GM23338 (cell line): ENCODE results near the gene MAGI3. TPM values are rescaled to one million over a fixed set of nuclear protein-coding genes. Genes with fewer than 3 reads are reported as not detected.

ENCODE experiments used
- ATAC-seq: fragments of 200-7000 bp; cut with Tn5 transposase; 3 replicates; pipeline ENCODE4 v1.9.1; 2020
- DNase-seq: peaks from one replicate; pipeline ENCODE4 v3.0.0-alpha.2; 2015; ENCODE audit warnings: low spot score
- H2AFZ ChIP-seq: fragments of 200-600 bp; sonication (generic); 2 replicates; pipeline ENCODE4 v1.8.0; 2016; ENCODE audit warnings: antibody characterized with exemption, mild to moderate bottlenecking, moderate library complexity
- H3F3A ChIP-seq: fragments of 200-600 bp; sonication (generic); replicated peaks from 2 replicates; pipeline ENCODE4 v1.8.0; 2017; ENCODE audit warnings: antibody characterized with exemption, mixed run types, low read depth
- H3K27ac ChIP-seq: fragments of 200-600 bp; sonication (generic); 2 replicates; pipeline ENCODE4 v1.6.1; 2016; ENCODE audit warnings: low read depth
- H3K27me3 ChIP-seq: fragments of 200-600 bp; sonication (generic); 2 replicates; pipeline ENCODE4 v1.8.0; 2016; ENCODE audit warnings: mild to moderate bottlenecking, mixed run types, moderate library complexity; ENCODE audit not compliant: insufficient read depth
- H3K36me3 ChIP-seq: fragments of 200-600 bp; sonication (generic); 2 replicates; pipeline ENCODE4 v1.8.0; 2016; ENCODE audit warnings: mild to moderate bottlenecking; ENCODE audit not compliant: insufficient read depth
- H3K4me1 ChIP-seq: fragments of 200-600 bp; sonication (generic); 2 replicates; pipeline ENCODE4 v1.8.0; 2016; ENCODE audit warnings: mild to moderate bottlenecking, moderate library complexity; ENCODE audit not compliant: insufficient read depth
- H3K4me2 ChIP-seq: fragments of 200-600 bp; sonication (generic); 2 replicates; pipeline ENCODE4 v1.7.1; 2017; ENCODE audit warnings: mixed run types
- H3K4me3 ChIP-seq: fragments of 200-600 bp; sonication (generic); 2 replicates; pipeline ENCODE4 v1.6.1; 2016; ENCODE audit warnings: mixed run types
- H3K79me2 ChIP-seq: fragments of 200-600 bp; sonication (generic); replicated peaks from 2 replicates; pipeline ENCODE4 v1.8.0; 2017; ENCODE audit warnings: mild to moderate bottlenecking; ENCODE audit not compliant: insufficient read depth
- H3K9me2 ChIP-seq: fragments of 200-600 bp; sonication (generic); 2 replicates; pipeline ENCODE4 v1.8.0; 2017; ENCODE audit not compliant: insufficient read depth
- H4K20me1 ChIP-seq: fragments of 200-600 bp; sonication (generic); replicated peaks from 2 replicates; pipeline ENCODE4 v1.8.0; 2017; ENCODE audit warnings: mild to moderate bottlenecking; ENCODE audit not compliant: insufficient read depth
- H3K27ac Mint-ChIP-seq: 2 replicates; pipeline ENCODE4 v1.8.0; 2020; ENCODE audit warnings: inconsistent platforms, mild to moderate bottlenecking, moderate library complexity, mixed read lengths
- H3K27me3 Mint-ChIP-seq: 3 replicates; pipeline ENCODE4 v1.8.0; 2022; ENCODE audit warnings: low read depth, mild to moderate bottlenecking, moderate library complexity, mixed read lengths, inconsistent platforms; ENCODE audit not compliant: insufficient read depth, poor library complexity
- H3K36me3 Mint-ChIP-seq: 3 replicates; pipeline ENCODE4 v1.8.0; 2021; ENCODE audit warnings: low read depth, mild to moderate bottlenecking, inconsistent platforms, moderate library complexity, mixed read lengths
- H3K4me1 Mint-ChIP-seq: 3 replicates; pipeline ENCODE4 v1.8.0; 2020; ENCODE audit warnings: mild to moderate bottlenecking, inconsistent platforms, mixed read lengths
- H3K4me3 Mint-ChIP-seq: 3 replicates; pipeline ENCODE4 v1.8.0; 2021; ENCODE audit warnings: moderate library complexity, mild to moderate bottlenecking, inconsistent platforms, mixed read lengths
- H3K9me3 Mint-ChIP-seq: 3 replicates; pipeline ENCODE4 v1.8.0; 2020; ENCODE audit warnings: moderate library complexity, mild to moderate bottlenecking, inconsistent platforms, mixed read lengths
- CREB1 ChIP-seq: fragments of 250-450 bp; sonication (Bioruptor Pico); IDR thresholded peaks from 2 replicates; pipeline ENCODE4 v1.5.0; 2020; ENCODE audit warnings: low read depth, mild to moderate bottlenecking, moderate library complexity
- ETS1 ChIP-seq: IDR thresholded peaks from 2 replicates; pipeline ENCODE4 v1.6.1; 2016; ENCODE audit warnings: antibody characterized with exemption
- EZH2 ChIP-seq: fragments of 200-600 bp; sonication (generic); IDR thresholded peaks from one replicate; pipeline ENCODE4 v1.8.0; 2017; ENCODE audit warnings: antibody characterized with exemption, mild to moderate bottlenecking, low read depth; ENCODE audit not compliant: unreplicated experiment
- JUNB ChIP-seq: IDR thresholded peaks from one replicate; pipeline ENCODE4 v1.6.1; 2016; ENCODE audit warnings: antibody characterized with exemption; ENCODE audit not compliant: unreplicated experiment
- POLR2AphosphoS5 ChIP-seq: IDR thresholded peaks from 2 replicates; pipeline ENCODE4 v1.6.1; 2016; ENCODE audit warnings: antibody characterized with exemption, low read depth
- STAT1 ChIP-seq: IDR thresholded peaks from one replicate; pipeline ENCODE4 v1.6.1; 2016; ENCODE audit warnings: antibody characterized with exemption; ENCODE audit not compliant: unreplicated experiment
- ZNF114 ChIP-seq: fragments of 250-450 bp; sonication (Bioruptor Pico); IDR thresholded peaks from 2 replicates; pipeline ENCODE4 v1.5.0; 2020; ENCODE audit warnings: mild to moderate bottlenecking, moderate library complexity
- ZNF331 ChIP-seq: fragments of 250-450 bp; sonication (Bioruptor Pico); IDR thresholded peaks from 2 replicates; pipeline ENCODE4 v1.5.0; 2020; ENCODE audit warnings: low read depth, mild to moderate bottlenecking, moderate library complexity
- ZNF462 ChIP-seq: fragments of 250-450 bp; sonication (Bioruptor Pico); IDR thresholded peaks from 2 replicates; pipeline ENCODE4 v1.5.0; 2020; ENCODE audit warnings: mild to moderate bottlenecking, moderate library complexity
- polyA plus RNA-seq: library from polyadenylated mRNA; unstranded; fragments of >200 nt; fragmentation: Nextera tagmentation; extraction: Ambion mirVana; gene quantifications from 2 replicates; pipeline ENCODE4 v1.2.1, GENCODE V29; 2016
- total RNA-seq: library from RNA; depleted of rRNA; stranded (reverse); fragments of >200 nt; shearing (Covaris generic); gene quantifications from 2 replicates; pipeline ENCODE4 v1.2.3, GENCODE V29; 2014

The MAGI3 gene
- total and polyA plus RNA-seq, 2 experiments from 2014 or later = 3.9 to 10.0 TPM

GRCh38 chr1:113538225-113538624, 147.9 kb downstream of the MAGI3 start:
- H3K4me2 ChIP-seq = no peak overlapping the region
- no peak overlapping the region for H3K4me3 Mint-ChIP-seq
- no peaks in the 10 kb centered on the region for H3K9me2 ChIP-seq
- no peak overlapping the region for H3K4me3 ChIP-seq
- H3K4me1 Mint-ChIP-seq = peaks cover 2% of the 10 kb centered on the region; the same call in 2 of the 3 replicates
- no peaks in the 10 kb centered on the region for H3K36me3 ChIP-seq
- H3K27ac ChIP-seq = no peak overlapping the region
- H3K36me3 Mint-ChIP-seq = no peaks in the 10 kb centered on the region
- H3K27me3 ChIP-seq = no peaks in the 10 kb centered on the region
- no peaks in the 10 kb centered on the region for H4K20me1 ChIP-seq
- no peaks in the 10 kb centered on the region for H3F3A ChIP-seq
- H3K9me3 Mint-ChIP-seq = no peaks in the 10 kb centered on the region
- H3K79me2 ChIP-seq = no peaks in the 10 kb centered on the region
- no peak overlapping the region for H2AFZ ChIP-seq
- no peaks in the 10 kb centered on the region; the same call in 1 of the 2 replicates for H3K4me1 ChIP-seq
- ATAC-seq = no peak
- no peaks in the 10 kb centered on the region for H3K27me3 Mint-ChIP-seq
- H3K27ac Mint-ChIP-seq = no peak overlapping the region
- TF ChIP-seq ZNF462 (CRISPR knock-in tag) = no peak
- TF ChIP-seq ZNF331 (CRISPR knock-in tag) = no peak
- no peak for TF ChIP-seq ETS1
- TF ChIP-seq JUNB = no peak
- TF ChIP-seq EZH2 = no peak
- TF ChIP-seq STAT1 = no peak
- no peak for TF ChIP-seq CREB1 (CRISPR knock-in tag)
- TF ChIP-seq POLR2AphosphoS5 = no peak
- no peak for TF ChIP-seq ZNF114 (CRISPR knock-in tag)
- DNase-seq = no peak
